Vagina (tissue), 2 donors: ENCODE results near the gene DGLUCY.

Experiments used
- POLR2A ChIP-seq, 2 donors: fragments of 450-650 bp; IDR thresholded peaks; one replicate each; pipeline ENCODE4 v1.6.1; 2017; ENCODE audit warnings: antibody characterized with exemption in 2 of 2, mild to moderate bottlenecking in 2 of 2, moderate library complexity in 2 of 2
- POLR2AphosphoS5 ChIP-seq, 2 donors: sonication (generic); formaldehyde crosslinking; IDR thresholded peaks; one replicate each; pipeline ENCODE4 v1.9.0; 2017; ENCODE audit warnings: antibody characterized with exemption in 2 of 2, mild to moderate bottlenecking in 2 of 2, low read depth in 1 of 2; ENCODE audit not compliant: insufficient read depth in 1 of 2
- TF ChIP-seq, protein P1 (sequence below), 3 experiments: fragments of 450-650 bp in 2 of 3; fragments of 200-600 bp in 1 of 3; sonication (generic) in 1 of 3; IDR thresholded peaks; one replicate each; pipeline ENCODE4 v1.5.1; 2017 to 2019; ENCODE audit warnings: antibody characterized with exemption in 3 of 3, mild to moderate bottlenecking in 2 of 3, moderate library complexity in 2 of 3

DNA sequence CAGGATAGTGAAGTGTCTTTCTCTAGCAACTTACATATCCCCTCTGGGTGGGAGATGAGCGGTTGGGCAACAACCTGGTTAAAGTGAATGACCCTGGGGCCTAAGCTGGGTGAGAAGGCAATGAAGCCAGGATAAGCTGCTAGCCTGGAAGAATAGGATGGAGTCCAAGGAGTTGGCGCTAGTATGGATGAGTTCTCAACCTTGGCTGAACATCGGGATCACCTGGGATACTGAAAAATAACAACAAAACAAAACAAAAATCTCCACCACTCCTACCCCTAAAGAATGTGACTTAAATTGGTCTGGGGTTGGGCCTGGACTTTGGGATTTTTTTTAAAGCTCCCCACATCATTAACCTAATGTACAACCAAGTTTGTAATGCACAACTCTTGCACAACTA is 48.6 kb upstream of the DGLUCY start:
- TF ChIP-seq POLR2AphosphoS5 (IDR thresholded peaks at IDR 0.05; ENCODE audit: insufficient read depth in 1 of 2, low read depth in 1 of 2) = no peak
- TF ChIP-seq, protein P1, sequence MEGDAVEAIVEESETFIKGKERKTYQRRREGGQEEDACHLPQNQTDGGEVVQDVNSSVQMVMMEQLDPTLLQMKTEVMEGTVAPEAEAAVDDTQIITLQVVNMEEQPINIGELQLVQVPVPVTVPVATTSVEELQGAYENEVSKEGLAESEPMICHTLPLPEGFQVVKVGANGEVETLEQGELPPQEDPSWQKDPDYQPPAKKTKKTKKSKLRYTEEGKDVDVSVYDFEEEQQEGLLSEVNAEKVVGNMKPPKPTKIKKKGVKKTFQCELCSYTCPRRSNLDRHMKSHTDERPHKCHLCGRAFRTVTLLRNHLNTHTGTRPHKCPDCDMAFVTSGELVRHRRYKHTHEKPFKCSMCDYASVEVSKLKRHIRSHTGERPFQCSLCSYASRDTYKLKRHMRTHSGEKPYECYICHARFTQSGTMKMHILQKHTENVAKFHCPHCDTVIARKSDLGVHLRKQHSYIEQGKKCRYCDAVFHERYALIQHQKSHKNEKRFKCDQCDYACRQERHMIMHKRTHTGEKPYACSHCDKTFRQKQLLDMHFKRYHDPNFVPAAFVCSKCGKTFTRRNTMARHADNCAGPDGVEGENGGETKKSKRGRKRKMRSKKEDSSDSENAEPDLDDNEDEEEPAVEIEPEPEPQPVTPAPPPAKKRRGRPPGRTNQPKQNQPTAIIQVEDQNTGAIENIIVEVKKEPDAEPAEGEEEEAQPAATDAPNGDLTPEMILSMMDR (IDR thresholded peaks at IDR 0.05) = no peak
- no peak for TF ChIP-seq POLR2A (IDR thresholded peaks at IDR 0.05)
